GM12801 (cell line): ENCODE measurements around the gene CISTR.

ENCODE experiments used
- CTCF ChIP-seq: IDR thresholded peaks from one replicate; pipeline ENCODE4 v1.5.1; 2011; ENCODE audit warnings: control low read depth; ENCODE audit not compliant: insufficient read length; ENCODE audit errors: extremely low read depth

The CISTR gene

GRCh38 chr12:53738406-53739213 is 13.2 kb downstream of the CISTR start:
- no peak for TF ChIP-seq CTCF

- no peak for TF ChIP-seq CTCF
These were observed 13.8 kb downstream of the CISTR start for GRCh38 chr12:53737951-53738405.

GRCh38 chr12:53737093-53737808 is 14.5 kb downstream of the CISTR start:
- TF ChIP-seq CTCF: no peak

GRCh38 chr12:53736592-53736991 is 15.2 kb downstream of the CISTR start:
- TF ChIP-seq CTCF: no peak

GRCh38 chr12:53735556-53735955 is 16.2 kb downstream of the CISTR start:
- no peak for TF ChIP-seq CTCF

GRCh38 chr12:53734425-53734824 is 17.4 kb downstream of the CISTR start:
- TF ChIP-seq CTCF: no peak

- TF ChIP-seq CTCF: no peak
These were observed 18.0 kb downstream of the CISTR start for GRCh38 chr12:53733807-53734200.
